ENCODE data around the gene KDM2A.

GRCh38 chr11:67211656-67212436 lies 92.8 kb downstream of the KDM2A start:
- TF ChIP-seq, protein P1, sequence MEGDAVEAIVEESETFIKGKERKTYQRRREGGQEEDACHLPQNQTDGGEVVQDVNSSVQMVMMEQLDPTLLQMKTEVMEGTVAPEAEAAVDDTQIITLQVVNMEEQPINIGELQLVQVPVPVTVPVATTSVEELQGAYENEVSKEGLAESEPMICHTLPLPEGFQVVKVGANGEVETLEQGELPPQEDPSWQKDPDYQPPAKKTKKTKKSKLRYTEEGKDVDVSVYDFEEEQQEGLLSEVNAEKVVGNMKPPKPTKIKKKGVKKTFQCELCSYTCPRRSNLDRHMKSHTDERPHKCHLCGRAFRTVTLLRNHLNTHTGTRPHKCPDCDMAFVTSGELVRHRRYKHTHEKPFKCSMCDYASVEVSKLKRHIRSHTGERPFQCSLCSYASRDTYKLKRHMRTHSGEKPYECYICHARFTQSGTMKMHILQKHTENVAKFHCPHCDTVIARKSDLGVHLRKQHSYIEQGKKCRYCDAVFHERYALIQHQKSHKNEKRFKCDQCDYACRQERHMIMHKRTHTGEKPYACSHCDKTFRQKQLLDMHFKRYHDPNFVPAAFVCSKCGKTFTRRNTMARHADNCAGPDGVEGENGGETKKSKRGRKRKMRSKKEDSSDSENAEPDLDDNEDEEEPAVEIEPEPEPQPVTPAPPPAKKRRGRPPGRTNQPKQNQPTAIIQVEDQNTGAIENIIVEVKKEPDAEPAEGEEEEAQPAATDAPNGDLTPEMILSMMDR (tag by site-specific recombination; IDR thresholded peaks at IDR 0.05) = no peak
- TF ChIP-seq ZNF830 (tag by site-specific recombination; IDR thresholded peaks at IDR 0.05; ENCODE audit: low read depth) (no peak), ZNF19 (tag by site-specific recombination; IDR thresholded peaks at IDR 0.05; ENCODE audit: low read depth) (no peak), ZNF423 (tag by site-specific recombination; IDR thresholded peaks at IDR 0.05) (no peak), REST (tag by site-specific recombination; IDR thresholded peaks at IDR 0.05) (no peak), TCF7L2 (IDR thresholded peaks at IDR 0.05; ENCODE audit: borderline replicate concordance, low read depth, low read length) (no peak), ZNF521 (tag by site-specific recombination; IDR thresholded peaks at IDR 0.05) (no peak)
